HCT116 (cell line): ENCODE results near the gene PCP2. TPM values are rescaled to one million over a fixed set of nuclear protein-coding genes. Genes with fewer than 3 reads are reported as not detected.

Experiments used
- ATAC-seq: fragments of 200-7000 bp; cut with Tn5 transposase; 2 replicates; pipeline ENCODE4 v1.9.1; 2020; ENCODE audit warnings: mild to moderate bottlenecking, moderate library complexity
- BruUV-seq: library from RNA; stranded (reverse); fragments of 400-500 nt; replicated peaks from 2 replicates; lab custom pipeline; 2021; lab: Mats Ljungman, UMichigan
- CTCF ChIA-PET: fragments of 300-600 bp; sonication (Branson Sonifier 250); formaldehyde crosslinking; loops from one replicate; lab custom pipeline; 2021; ENCODE audit warnings: antibody characterized with exemption; lab: Charles Lee
- POLR2A ChIA-PET: fragments of 300-600, 350-600 bp; sonication (Branson Sonifier 250); formaldehyde crosslinking; loops from one replicate; lab custom pipeline; 2021; ENCODE audit warnings: antibody characterized with exemption; lab: Charles Lee
- RAD21 ChIA-PET, 2 experiments: fragments of 300-600 bp; sonication (Branson Sonifier 250); formaldehyde crosslinking; loops; one replicate each; lab custom pipeline; 2023; ENCODE audit warnings: low total read pairs in 2 of 2; ENCODE audit not compliant: uncharacterized antibody in 2 of 2, unreplicated experiment in 2 of 2, low non-redundant PET in 1 of 2; lab: Charles Lee
- DNase-seq: peaks from one replicate; pipeline ENCODE4 v3.0.0-alpha.2; 2010; ENCODE audit warnings: low read depth, low spot score
- H2AFZ ChIP-seq: fragments of 200-600 bp; shearing (Covaris generic), sonication (generic); 2 replicates; pipeline ENCODE4 v1.6.1; 2017; ENCODE audit warnings: low read depth, mixed run types, mixed read lengths, antibody characterized with exemption, low read length; ENCODE audit not compliant: poor library complexity, severe bottlenecking
- H3K27ac ChIP-seq: 2 replicates; pipeline ENCODE4 v1.5.1; 2012; ENCODE audit warnings: low read depth, low read length
- H3K27me3 ChIP-seq: fragments of 200-600 bp; sonication (generic); 2 replicates; pipeline ENCODE4 v1.6.1; 2016; ENCODE audit warnings: mixed run types, low read length, mixed read lengths; ENCODE audit not compliant: insufficient read depth
- H3K36me3 ChIP-seq, 2 experiments: fragments of 200-500 bp in 1 of 2; fragments of 200-600 bp in 1 of 2; sonication (Bioruptor generic) in 1 of 2; sonication (generic) in 1 of 2; 2 replicates each; pipeline versions ENCODE4 v1.5.1 to v1.6.1; 2014 to 2016; ENCODE audit warnings: low read length in 2 of 2, inconsistent platforms in 1 of 2, mixed read lengths in 1 of 2, mixed run types in 1 of 2; ENCODE audit not compliant: insufficient read depth in 2 of 2, control insufficient read depth in 1 of 2
- H3K4me1 ChIP-seq, 2 experiments: fragments of 200-600 bp in 1 of 2; sonication (generic) in 1 of 2; 2 replicates each; pipeline versions ENCODE4 v1.5.1 to v1.6.1; 2012 to 2017; ENCODE audit warnings: low read length in 2 of 2, inconsistent platforms in 1 of 2, mild to moderate bottlenecking in 1 of 2, mixed read lengths in 1 of 2, mixed run types in 1 of 2, moderate library complexity in 1 of 2; ENCODE audit not compliant: insufficient read depth in 2 of 2, control insufficient read depth in 1 of 2
- H3K4me2 ChIP-seq: fragments of 200-600 bp; sonication (generic); 2 replicates; pipeline ENCODE4 v1.6.1; 2017; ENCODE audit warnings: mixed run types, low read length, mixed read lengths
- H3K4me3 ChIP-seq, 2 experiments: fragments of 200-600 bp in 1 of 2; sonication (generic) in 1 of 2; replicated peaks in 1 of 2; 2 replicates each; pipeline ENCODE4 v1.5.1; 2011 to 2016; ENCODE audit warnings: low read length in 2 of 2, control low read depth in 1 of 2, low read depth in 1 of 2, mild to moderate bottlenecking in 1 of 2, mixed read lengths in 1 of 2, mixed run types in 1 of 2
- H3K79me2 ChIP-seq: fragments of 200-600 bp; sonication (generic); 2 replicates; pipeline ENCODE4 v1.6.1; 2017; ENCODE audit warnings: mild to moderate bottlenecking, mixed run types, low read length, moderate library complexity, mixed read lengths; ENCODE audit not compliant: insufficient read depth
- H3K9ac ChIP-seq: fragments of 200-600 bp; sonication (generic); 2 replicates; pipeline ENCODE4 v1.6.1; 2016; ENCODE audit warnings: low read length, mixed read lengths
- H3K9me2 ChIP-seq: fragments of 200-600 bp; sonication (generic), shearing (Covaris generic); 2 replicates; pipeline ENCODE4 v1.6.1; 2017; ENCODE audit warnings: mixed run types, mild to moderate bottlenecking, moderate library complexity; ENCODE audit not compliant: insufficient read depth
- H3K9me3 ChIP-seq, 2 experiments: fragments of 200-500 bp in 1 of 2; fragments of 200-600 bp in 1 of 2; sonication (Bioruptor generic) in 1 of 2; sonication (generic) in 1 of 2; 2 replicates each; pipeline ENCODE4 v1.6.1; 2014 to 2017; ENCODE audit warnings: low read length in 2 of 2, mixed read lengths in 2 of 2, inconsistent platforms in 1 of 2, low read depth in 1 of 2, mild to moderate bottlenecking in 1 of 2, mixed run types in 1 of 2, moderate library complexity in 1 of 2; ENCODE audit not compliant: control insufficient read depth in 1 of 2, insufficient read depth in 1 of 2
- H4K20me1 ChIP-seq: fragments of 200-600 bp; sonication (generic), shearing (Covaris generic); 2 replicates; pipeline ENCODE4 v1.6.1; 2017; ENCODE audit warnings: mixed run types, mild to moderate bottlenecking, moderate library complexity; ENCODE audit not compliant: insufficient read depth
- CBX3 ChIP-seq: IDR thresholded peaks from 2 replicates; pipeline ENCODE4 v1.6.1; 2012; ENCODE audit warnings: low read depth
- CEBPB ChIP-seq: IDR thresholded peaks from 2 replicates; pipeline ENCODE4 v1.6.1; 2012; ENCODE audit warnings: low read depth
- EGR1 ChIP-seq: IDR thresholded peaks from 2 replicates; pipeline ENCODE4 v1.6.1; 2012; ENCODE audit warnings: low read depth
- ELF1 ChIP-seq: IDR thresholded peaks from 2 replicates; pipeline ENCODE4 v1.6.1; 2012; ENCODE audit warnings: low read depth, borderline replicate concordance
- EZH2 ChIP-seq: fragments of 200-600 bp; sonication (generic); IDR thresholded peaks from 2 replicates; pipeline ENCODE4 v1.6.1; 2017; ENCODE audit warnings: antibody characterized with exemption, mixed run types
- EZH2phosphoT487 ChIP-seq: fragments of 200-600 bp; IDR thresholded peaks from 2 replicates; pipeline ENCODE4 v1.6.1; 2018; ENCODE audit warnings: antibody characterized with exemption, borderline replicate concordance
- JUND ChIP-seq: IDR thresholded peaks from 2 replicates; pipeline ENCODE4 v1.6.1; 2012
- POLR2AphosphoS5 ChIP-seq: IDR thresholded peaks from 2 replicates; pipeline ENCODE4 v1.6.1; 2011; ENCODE audit warnings: mild to moderate bottlenecking, low read depth, low read length, moderate library complexity
- RAD21 ChIP-seq: IDR thresholded peaks from 2 replicates; pipeline ENCODE4 v1.6.1; 2012; ENCODE audit warnings: low read depth, mild to moderate bottlenecking
- SP1 ChIP-seq: IDR thresholded peaks from 2 replicates; pipeline ENCODE4 v1.6.1; 2012; ENCODE audit warnings: low read depth
- SRF ChIP-seq: IDR thresholded peaks from 2 replicates; pipeline ENCODE4 v1.6.1; 2012; ENCODE audit warnings: low read depth
- TCF7L2 ChIP-seq: IDR thresholded peaks from 2 replicates; pipeline ENCODE4 v1.7.0; 2011; ENCODE audit warnings: borderline replicate concordance, inconsistent platforms; ENCODE audit not compliant: insufficient read depth, insufficient read length; ENCODE audit errors: extremely low read depth
- YY1 ChIP-seq: IDR thresholded peaks from 2 replicates; pipeline ENCODE4 v1.6.1; 2011; ENCODE audit warnings: low read length, low read depth, moderate library complexity, mild to moderate bottlenecking; ENCODE audit not compliant: insufficient replicate concordance; ENCODE audit errors: extremely low read depth
- ZFX ChIP-seq: fragments of 450-650 bp; IDR thresholded peaks from 2 replicates; pipeline ENCODE4 v1.6.1; 2017
- ZNF274 ChIP-seq: fragments of 200-500 bp; sonication (Bioruptor generic); IDR thresholded peaks from 2 replicates; pipeline ENCODE4 v1.6.1; 2014; ENCODE audit warnings: mild to moderate bottlenecking, low read depth, low read length, inconsistent platforms
- intact Hi-C: fragments of 100-400 bp; cut with micrococcal nuclease; formaldehyde crosslinking; loops from 2 replicates; pipeline ENCODE4 v1.10.0; 2022
- total RNA-seq: library from RNA; stranded (reverse); gene quantifications from one replicate; pipeline ENCODE4 v1.2.1, GENCODE V29; 2021; ENCODE audit not compliant: unreplicated experiment
- TF ChIP-seq, protein P1 (sequence below): IDR thresholded peaks from 2 replicates; pipeline ENCODE4 v1.6.1; 2012
- TF ChIP-seq, protein P2 (sequence below): IDR thresholded peaks from 2 replicates; pipeline ENCODE4 v1.6.1; 2011; ENCODE audit warnings: mild to moderate bottlenecking, low read length, moderate library complexity; ENCODE audit not compliant: insufficient replicate concordance; ENCODE audit errors: extremely low read depth
- TF ChIP-seq, protein P3 (sequence below): IDR thresholded peaks from 2 replicates; pipeline ENCODE4 v1.6.1; 2012; ENCODE audit warnings: low read depth
- TF ChIP-seq, protein P4 (sequence below): IDR thresholded peaks from 2 replicates; pipeline ENCODE4 v1.6.1; 2012
- TF ChIP-seq, protein P5 (sequence below), 3 experiments: fragments of 200-600 bp in 1 of 3; sonication (generic) in 1 of 3; IDR thresholded peaks in 2 of 3; conservative IDR thresholded peaks in 1 of 3; 2 replicates each; pipeline ENCODE4 v1.5.1; 2012 to 2017; ENCODE audit warnings: low read depth in 2 of 3, low read length in 2 of 3, antibody characterized with exemption in 1 of 3, borderline replicate concordance in 1 of 3, control low read depth in 1 of 3, mild to moderate bottlenecking in 1 of 3, mixed read lengths in 1 of 3, mixed run types in 1 of 3, moderate library complexity in 1 of 3; ENCODE audit not compliant: insufficient read depth in 1 of 3

PCP2 gene
- total RNA-seq, 1 experiment from 2014 or later: 0.32 TPM

DNA sequence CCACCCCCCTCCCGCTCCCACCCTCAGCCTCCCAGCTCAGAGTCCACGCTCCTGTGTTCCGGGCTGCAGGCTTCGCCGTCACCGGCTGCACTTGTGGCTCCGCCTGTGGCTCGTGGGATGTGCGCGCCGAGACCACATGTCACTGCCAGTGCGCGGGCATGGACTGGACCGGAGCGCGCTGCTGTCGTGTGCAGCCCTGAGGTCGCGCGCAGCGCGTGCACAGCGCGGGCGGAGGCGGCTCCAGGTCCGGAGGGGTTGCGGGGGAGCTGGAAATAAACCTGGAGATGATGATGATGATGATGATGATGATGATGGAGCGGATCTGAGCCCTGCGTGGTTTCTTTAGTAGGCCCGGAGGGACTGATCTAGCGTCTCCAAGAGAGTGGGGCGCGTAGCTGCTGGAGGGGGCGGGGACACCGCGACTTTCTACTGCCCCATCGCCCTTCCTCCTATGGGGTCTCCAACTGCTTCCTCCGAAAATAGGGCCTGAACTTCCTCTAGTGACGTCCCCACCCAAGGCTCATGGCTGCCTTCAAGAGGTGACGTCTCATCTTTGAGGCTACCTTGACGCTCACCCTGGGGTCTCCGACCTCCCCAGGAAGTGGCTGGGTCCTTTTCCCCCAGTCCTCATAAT lies 36.7 kb upstream of the PCP2 start:
- ChIA-PET CTCF (interaction anchor here (1.0 to 2.3 kb wide), 2 partner anchors 10 to 11 kb away, joined by 4 to 12 read pairs; partner anchors contain the start of gene TRAPPC5), POLR2A (no interaction called here), RAD21 (no interaction called here)
- H3K36me3 ChIP-seq: no peaks in the 10 kb centered on the region
- DNase-seq: no peak
- H4K20me1 ChIP-seq: no peaks in the 10 kb centered on the region
- BruUV-seq: no TSS peak
- H3K9ac ChIP-seq: no peak overlapping the region
- H2AFZ ChIP-seq: no peak overlapping the region
- no peak overlapping the region for H3K4me3 ChIP-seq
- no peaks in the 10 kb centered on the region for H3K79me2 ChIP-seq
- no peak overlapping the region for H3K27ac ChIP-seq
- no peak overlapping the region for H3K4me2 ChIP-seq
- intact Hi-C loops: no loop called here
- H3K9me2 ChIP-seq: no peaks in the 10 kb centered on the region
- peaks cover 0 to 3% of the 10 kb centered on the region in 2 experiments; a peak in 1 of 4 replicates for H3K9me3 ChIP-seq
- no peak for ATAC-seq
- H3K4me1 ChIP-seq: peaks cover 3 to 10% of the 10 kb centered on the region in 2 experiments; a peak in 3 of 4 replicates
- TF ChIP-seq JUND: no peak
- TF ChIP-seq RAD21: no peak
- TF ChIP-seq ZFX: no peak
- TF ChIP-seq, protein P1, sequence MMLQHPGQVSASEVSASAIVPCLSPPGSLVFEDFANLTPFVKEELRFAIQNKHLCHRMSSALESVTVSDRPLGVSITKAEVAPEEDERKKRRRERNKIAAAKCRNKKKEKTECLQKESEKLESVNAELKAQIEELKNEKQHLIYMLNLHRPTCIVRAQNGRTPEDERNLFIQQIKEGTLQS: no peak
- no peak for TF ChIP-seq EZH2
- no peak for TF ChIP-seq SRF
- no peak for TF ChIP-seq ELF1
- TF ChIP-seq, protein P2, sequence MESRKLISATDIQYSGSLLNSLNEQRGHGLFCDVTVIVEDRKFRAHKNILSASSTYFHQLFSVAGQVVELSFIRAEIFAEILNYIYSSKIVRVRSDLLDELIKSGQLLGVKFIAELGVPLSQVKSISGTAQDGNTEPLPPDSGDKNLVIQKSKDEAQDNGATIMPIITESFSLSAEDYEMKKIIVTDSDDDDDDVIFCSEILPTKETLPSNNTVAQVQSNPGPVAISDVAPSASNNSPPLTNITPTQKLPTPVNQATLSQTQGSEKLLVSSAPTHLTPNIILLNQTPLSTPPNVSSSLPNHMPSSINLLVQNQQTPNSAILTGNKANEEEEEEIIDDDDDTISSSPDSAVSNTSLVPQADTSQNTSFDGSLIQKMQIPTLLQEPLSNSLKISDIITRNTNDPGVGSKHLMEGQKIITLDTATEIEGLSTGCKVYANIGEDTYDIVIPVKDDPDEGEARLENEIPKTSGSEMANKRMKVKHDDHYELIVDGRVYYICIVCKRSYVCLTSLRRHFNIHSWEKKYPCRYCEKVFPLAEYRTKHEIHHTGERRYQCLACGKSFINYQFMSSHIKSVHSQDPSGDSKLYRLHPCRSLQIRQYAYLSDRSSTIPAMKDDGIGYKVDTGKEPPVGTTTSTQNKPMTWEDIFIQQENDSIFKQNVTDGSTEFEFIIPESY: no peak
- TF ChIP-seq ZNF274: no peak
- TF ChIP-seq CBX3: no peak
- TF ChIP-seq CEBPB: no peak
- TF ChIP-seq EZH2phosphoT487: no peak
- no peak for TF ChIP-seq EGR1
- no peak for TF ChIP-seq POLR2AphosphoS5
- TF ChIP-seq, protein P3, sequence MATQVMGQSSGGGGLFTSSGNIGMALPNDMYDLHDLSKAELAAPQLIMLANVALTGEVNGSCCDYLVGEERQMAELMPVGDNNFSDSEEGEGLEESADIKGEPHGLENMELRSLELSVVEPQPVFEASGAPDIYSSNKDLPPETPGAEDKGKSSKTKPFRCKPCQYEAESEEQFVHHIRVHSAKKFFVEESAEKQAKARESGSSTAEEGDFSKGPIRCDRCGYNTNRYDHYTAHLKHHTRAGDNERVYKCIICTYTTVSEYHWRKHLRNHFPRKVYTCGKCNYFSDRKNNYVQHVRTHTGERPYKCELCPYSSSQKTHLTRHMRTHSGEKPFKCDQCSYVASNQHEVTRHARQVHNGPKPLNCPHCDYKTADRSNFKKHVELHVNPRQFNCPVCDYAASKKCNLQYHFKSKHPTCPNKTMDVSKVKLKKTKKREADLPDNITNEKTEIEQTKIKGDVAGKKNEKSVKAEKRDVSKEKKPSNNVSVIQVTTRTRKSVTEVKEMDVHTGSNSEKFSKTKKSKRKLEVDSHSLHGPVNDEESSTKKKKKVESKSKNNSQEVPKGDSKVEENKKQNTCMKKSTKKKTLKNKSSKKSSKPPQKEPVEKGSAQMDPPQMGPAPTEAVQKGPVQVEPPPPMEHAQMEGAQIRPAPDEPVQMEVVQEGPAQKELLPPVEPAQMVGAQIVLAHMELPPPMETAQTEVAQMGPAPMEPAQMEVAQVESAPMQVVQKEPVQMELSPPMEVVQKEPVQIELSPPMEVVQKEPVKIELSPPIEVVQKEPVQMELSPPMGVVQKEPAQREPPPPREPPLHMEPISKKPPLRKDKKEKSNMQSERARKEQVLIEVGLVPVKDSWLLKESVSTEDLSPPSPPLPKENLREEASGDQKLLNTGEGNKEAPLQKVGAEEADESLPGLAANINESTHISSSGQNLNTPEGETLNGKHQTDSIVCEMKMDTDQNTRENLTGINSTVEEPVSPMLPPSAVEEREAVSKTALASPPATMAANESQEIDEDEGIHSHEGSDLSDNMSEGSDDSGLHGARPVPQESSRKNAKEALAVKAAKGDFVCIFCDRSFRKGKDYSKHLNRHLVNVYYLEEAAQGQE: no peak
- no peak for TF ChIP-seq YY1
- TF ChIP-seq SP1: no peak
- TF ChIP-seq, protein P4, sequence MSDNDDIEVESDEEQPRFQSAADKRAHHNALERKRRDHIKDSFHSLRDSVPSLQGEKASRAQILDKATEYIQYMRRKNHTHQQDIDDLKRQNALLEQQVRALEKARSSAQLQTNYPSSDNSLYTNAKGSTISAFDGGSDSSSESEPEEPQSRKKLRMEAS: no peak
- TF ChIP-seq, protein P5, sequence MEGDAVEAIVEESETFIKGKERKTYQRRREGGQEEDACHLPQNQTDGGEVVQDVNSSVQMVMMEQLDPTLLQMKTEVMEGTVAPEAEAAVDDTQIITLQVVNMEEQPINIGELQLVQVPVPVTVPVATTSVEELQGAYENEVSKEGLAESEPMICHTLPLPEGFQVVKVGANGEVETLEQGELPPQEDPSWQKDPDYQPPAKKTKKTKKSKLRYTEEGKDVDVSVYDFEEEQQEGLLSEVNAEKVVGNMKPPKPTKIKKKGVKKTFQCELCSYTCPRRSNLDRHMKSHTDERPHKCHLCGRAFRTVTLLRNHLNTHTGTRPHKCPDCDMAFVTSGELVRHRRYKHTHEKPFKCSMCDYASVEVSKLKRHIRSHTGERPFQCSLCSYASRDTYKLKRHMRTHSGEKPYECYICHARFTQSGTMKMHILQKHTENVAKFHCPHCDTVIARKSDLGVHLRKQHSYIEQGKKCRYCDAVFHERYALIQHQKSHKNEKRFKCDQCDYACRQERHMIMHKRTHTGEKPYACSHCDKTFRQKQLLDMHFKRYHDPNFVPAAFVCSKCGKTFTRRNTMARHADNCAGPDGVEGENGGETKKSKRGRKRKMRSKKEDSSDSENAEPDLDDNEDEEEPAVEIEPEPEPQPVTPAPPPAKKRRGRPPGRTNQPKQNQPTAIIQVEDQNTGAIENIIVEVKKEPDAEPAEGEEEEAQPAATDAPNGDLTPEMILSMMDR (IDR thresholded peaks at IDR 0.05 in 2 of 3, conservative IDR thresholded peaks at IDR 0.05 in 1 of 3; ENCODE audit: borderline replicate concordance in 1 of 3, insufficient read depth in 1 of 3, low read depth in 2 of 3, low read length in 2 of 3): no peak
- no peak for TF ChIP-seq TCF7L2
- H3K27me3 ChIP-seq: no peaks in the 10 kb centered on the region
